GM21529 (cell line): ENCODE data around the gene ADGRB2.

Experiments
- ATAC-seq: cut with Tn5 transposase; IDR thresholded peaks from one replicate; pipeline ENCODE4 v1.9.1; 2021; ENCODE audit not compliant: unreplicated experiment

The ADGRB2 gene

DNA sequence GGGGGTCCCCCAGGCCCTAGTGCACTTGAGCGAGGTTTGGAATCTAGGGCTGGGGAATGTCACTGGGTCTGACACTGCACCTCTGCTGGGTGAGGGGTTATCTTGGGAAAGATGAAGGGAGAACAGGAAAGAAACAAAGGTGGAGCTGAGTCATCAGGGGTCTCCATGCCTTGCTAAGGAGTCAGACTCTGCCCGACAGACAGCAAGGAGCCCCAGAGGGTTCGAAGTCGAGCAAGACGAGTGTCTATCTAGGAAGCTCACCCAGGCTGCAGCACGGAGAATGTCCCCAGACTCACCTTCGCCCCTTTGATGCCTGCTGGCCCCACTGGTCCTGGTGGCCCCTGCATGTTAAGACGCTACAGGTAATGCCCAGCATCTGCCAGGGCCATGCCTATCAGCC lies 78.3 kb downstream of the ADGRB2 start:
- ATAC-seq: no peak

DNA sequence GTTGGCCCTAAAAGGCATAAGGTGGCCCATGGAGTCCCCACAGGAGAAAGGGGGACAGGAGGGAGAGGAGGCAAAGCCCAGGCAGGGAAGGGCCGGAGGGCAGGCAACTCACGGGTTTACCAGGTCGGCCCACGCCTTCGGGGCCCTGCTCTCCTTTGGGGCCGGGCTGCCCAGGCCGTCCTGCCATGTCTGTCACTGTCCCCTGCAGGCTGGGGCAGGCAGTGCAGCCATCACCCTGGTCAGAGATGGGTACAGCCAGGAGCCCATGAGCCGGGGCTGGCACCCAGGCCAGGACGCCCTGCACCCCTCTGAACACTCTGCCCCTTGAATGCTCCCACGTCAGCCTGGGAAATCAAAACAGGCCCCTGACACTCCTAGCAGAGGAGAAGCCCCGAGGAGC lies 80.1 kb downstream of the ADGRB2 start:
- no peak for ATAC-seq

DNA sequence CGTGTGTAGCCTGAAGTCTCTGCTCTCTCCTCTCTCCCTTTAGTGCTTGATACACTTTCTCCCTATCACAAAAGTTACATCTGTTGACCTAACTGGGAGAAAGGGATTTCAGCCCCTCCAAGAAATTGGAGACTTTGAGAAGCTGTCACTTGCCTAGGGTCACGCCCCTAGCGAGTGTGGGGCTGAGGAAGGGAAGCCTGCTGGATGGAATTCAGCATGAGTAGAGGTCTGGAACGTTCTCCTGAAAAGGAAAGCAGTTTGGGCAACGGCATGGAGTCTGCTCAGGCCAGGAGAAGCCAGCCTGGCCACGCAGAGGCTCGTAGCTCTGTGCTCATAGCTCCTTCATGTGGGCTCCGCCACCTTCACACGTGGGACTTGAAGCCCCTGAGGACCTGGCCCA lies 82.7 kb downstream of the ADGRB2 start:
- no peak for ATAC-seq

DNA sequence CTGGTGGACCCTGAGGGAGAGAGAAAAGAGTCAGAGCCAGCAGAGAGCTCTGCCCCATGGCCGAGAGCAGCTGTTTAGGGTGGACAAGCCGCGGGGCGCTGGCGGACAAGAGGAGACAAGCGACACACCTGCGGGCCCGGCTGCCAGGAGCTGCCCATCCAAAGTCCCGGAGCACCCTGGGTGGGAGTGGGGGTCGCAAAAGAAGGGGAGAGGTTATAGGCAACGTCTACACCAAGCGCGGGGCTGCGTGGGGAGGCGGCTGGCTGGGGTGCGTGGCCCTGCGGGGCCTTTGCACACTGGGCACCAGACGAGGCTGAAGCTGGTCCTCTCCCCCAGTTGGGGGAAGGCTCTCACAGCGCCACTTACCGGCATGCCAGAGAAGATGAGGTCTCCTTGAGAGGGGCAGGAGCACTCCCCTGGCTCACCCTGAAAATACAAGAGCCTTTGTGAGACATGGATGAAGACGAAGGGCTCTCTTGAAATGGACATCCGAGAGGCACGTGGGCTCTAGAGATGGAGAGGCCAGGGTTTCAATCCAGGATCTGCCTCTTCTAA lies 84.4 kb downstream of the ADGRB2 start:
- ATAC-seq: no peak

DNA sequence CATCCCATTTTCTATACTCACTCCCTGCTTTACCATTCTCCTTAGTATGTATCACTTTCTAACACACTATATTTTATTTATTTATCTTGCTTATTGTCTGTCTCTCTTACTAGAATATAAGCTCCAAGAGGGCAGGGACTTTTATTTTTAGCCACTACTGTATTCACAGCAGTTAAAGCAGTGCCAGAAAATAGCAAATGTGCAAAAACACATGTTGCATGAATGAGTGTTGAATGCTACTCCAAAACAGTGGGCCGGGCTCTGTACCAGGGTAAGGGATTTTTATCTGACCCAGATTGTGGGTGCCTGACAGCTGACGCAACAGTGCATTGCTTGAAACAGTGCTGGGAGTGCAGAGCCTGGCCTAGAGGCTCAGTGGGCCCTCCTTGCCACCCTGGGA lies 85.0 kb downstream of the ADGRB2 start:
- ATAC-seq: no peak

DNA sequence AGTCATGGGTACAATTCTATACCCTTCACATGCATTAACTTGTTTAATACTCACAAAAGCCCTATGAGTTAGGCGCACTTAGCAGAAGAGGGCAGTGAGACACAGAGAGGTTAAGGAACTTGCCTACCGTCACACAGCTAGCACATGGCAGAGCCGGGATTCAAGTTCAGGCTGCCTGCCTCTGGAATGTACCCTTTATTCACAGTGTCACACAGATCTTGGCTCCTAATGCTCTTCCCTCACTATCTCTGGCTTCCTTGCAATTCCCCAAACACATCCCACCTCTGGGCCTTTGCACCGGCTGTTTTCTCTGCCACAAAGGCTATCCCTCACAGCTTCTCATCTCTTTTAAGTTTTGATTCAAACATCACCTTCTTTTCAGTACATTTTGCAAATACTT lies 85.5 kb downstream of the ADGRB2 start:
- ATAC-seq: no peak

DNA sequence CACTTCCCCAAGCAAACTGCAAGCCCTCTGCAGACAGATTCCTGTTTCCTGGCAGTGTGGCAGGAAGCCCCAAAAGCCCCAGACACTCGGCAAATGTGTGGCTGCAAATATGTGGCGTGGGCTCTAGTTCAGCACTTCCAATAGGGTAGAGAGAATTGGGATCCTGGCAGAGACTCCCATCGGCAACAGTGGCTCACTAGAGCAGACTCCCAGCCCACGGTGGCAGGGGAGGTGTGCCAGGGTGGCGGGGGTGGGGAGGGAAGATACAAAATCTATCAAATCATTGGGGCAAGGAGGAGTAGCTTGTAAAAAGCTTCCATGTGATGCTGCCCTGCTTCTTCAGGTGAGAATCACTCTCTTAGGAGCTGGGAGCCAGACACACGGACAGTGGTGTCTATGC lies 86.2 kb downstream of the ADGRB2 start:
- ATAC-seq: no peak

DNA sequence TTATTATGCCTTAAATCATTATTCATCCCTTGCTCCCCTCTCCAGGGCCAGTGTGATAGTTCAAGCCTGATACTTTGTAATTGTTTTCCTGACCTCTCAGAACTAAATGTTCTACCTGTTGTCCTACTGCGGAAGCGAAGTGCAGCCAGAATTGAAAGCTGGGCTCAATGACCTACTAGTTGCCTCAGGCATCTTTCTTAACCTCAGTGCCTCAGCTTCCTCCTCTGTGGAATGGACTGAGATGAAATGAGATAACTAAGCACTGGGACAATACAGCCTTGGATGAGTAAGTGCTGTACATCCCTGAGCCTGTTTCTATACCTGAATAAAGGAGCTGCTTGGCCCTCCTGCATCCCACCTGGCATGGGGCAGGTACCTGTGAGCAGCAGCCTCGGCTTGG lies 86.7 kb downstream of the ADGRB2 start:
- ATAC-seq: no peak
